Vagina (tissue), 2 donors: Measurements from ENCODE around the gene FOXK1. TPM values are rescaled to one million over a fixed set of nuclear protein-coding genes. Genes with fewer than 3 reads are reported as not detected.

Experiments
- DNase-seq, 2 donors: peaks; one replicate each; pipeline ENCODE4 v3.0.0-alpha.2; 2017; ENCODE audit errors: extremely low spot score in 2 of 2
- H3K27ac ChIP-seq: fragments of 200-600 bp; sonication (generic); one replicate; pipeline ENCODE4 v1.5.1; 2019
- H3K27me3 ChIP-seq: fragments of 200-600 bp; sonication (generic); one replicate; pipeline ENCODE4 v1.5.1; 2019
- H3K36me3 ChIP-seq, 2 donors: fragments of 200-600 bp; sonication (generic); one replicate each; pipeline ENCODE4 v1.5.1; 2017 to 2019
- H3K4me1 ChIP-seq: fragments of 200-600 bp; sonication (generic); one replicate; pipeline ENCODE4 v1.5.1; 2019
- H3K4me3 ChIP-seq, 2 donors: fragments of 200-600 bp; sonication (generic); 1 replicate in 1 of 2; 2 replicates in 1 of 2; pipeline ENCODE4 v1.5.1; 2016 to 2019
- H3K9me3 ChIP-seq: fragments of 200-600 bp; sonication (generic); one replicate; pipeline ENCODE4 v1.5.1; 2019
- CTCF ChIP-seq, 3 experiments: fragments of 450-650 bp in 2 of 3; fragments of 200-600 bp in 1 of 3; sonication (generic) in 1 of 3; IDR thresholded peaks; one replicate each; pipeline ENCODE4 v1.5.1; 2017 to 2019; ENCODE audit warnings: antibody characterized with exemption in 3 of 3, mild to moderate bottlenecking in 2 of 3, moderate library complexity in 2 of 3
- POLR2A ChIP-seq, 2 donors: fragments of 450-650 bp; IDR thresholded peaks; one replicate each; pipeline ENCODE4 v1.6.1; 2017; ENCODE audit warnings: antibody characterized with exemption in 2 of 2, mild to moderate bottlenecking in 2 of 2, moderate library complexity in 2 of 2
- POLR2AphosphoS5 ChIP-seq, 2 donors: sonication (generic); formaldehyde crosslinking; IDR thresholded peaks; one replicate each; pipeline ENCODE4 v1.9.0; 2017; ENCODE audit warnings: antibody characterized with exemption in 2 of 2, mild to moderate bottlenecking in 2 of 2, low read depth in 1 of 2; ENCODE audit not compliant: insufficient read depth in 1 of 2
- intact Hi-C: fragments of 100-400 bp; cut with DNase I; formaldehyde crosslinking; loops from one replicate; pipeline ENCODE4 v1.15.1; 2023
- total RNA-seq: library from RNA; depleted of rRNA; stranded (reverse); fragments of >200 nt; gene quantifications from one replicate; pipeline ENCODE4 v1.2.3, GENCODE V29; 2016

Gene FOXK1
- total RNA-seq, 1 donor from 2014 or later = 28.5 TPM

GRCh38 chr7:4714161-4714700 lies 32.1 kb downstream of the FOXK1 start:
- no peak for TF ChIP-seq POLR2AphosphoS5 (IDR thresholded peaks at IDR 0.05; ENCODE audit: insufficient read depth in 1 of 2, low read depth in 1 of 2)
- TF ChIP-seq CTCF (IDR thresholded peaks at IDR 0.05) = no peak
- no peak for TF ChIP-seq POLR2A (IDR thresholded peaks at IDR 0.05)
- intact Hi-C loops = no loop called here
- no peak for DNase-seq
- H3K36me3 ChIP-seq = no peaks in the 10 kb centered on the region
- H3K4me3 ChIP-seq = no peak overlapping the region
- H3K9me3 ChIP-seq = no peaks in the 10 kb centered on the region
- peak overlapping the region; percentile 42 for H3K27ac ChIP-seq
- peaks cover 46% of the 10 kb centered on the region for H3K4me1 ChIP-seq
- no peaks in the 10 kb centered on the region for H3K27me3 ChIP-seq

GRCh38 chr7:4714767-4715409 lies 32.8 kb downstream of the FOXK1 start:
- H3K9me3 ChIP-seq = no peaks in the 10 kb centered on the region
- intact Hi-C loops = no loop called here
- no peak for TF ChIP-seq POLR2A (IDR thresholded peaks at IDR 0.05)
- TF ChIP-seq POLR2AphosphoS5 (IDR thresholded peaks at IDR 0.05; ENCODE audit: insufficient read depth in 1 of 2, low read depth in 1 of 2) = no peak
- no peak for TF ChIP-seq CTCF (IDR thresholded peaks at IDR 0.05)
- H3K36me3 ChIP-seq = no peaks in the 10 kb centered on the region
- H3K27ac ChIP-seq = no peak overlapping the region
- H3K4me1 ChIP-seq = peaks cover 46% of the 10 kb centered on the region
- no peaks in the 10 kb centered on the region for H3K27me3 ChIP-seq
- DNase-seq = no peak
- H3K4me3 ChIP-seq = no peak overlapping the region

- H3K9me3 ChIP-seq = no peaks in the 10 kb centered on the region
- H3K36me3 ChIP-seq = no peaks in the 10 kb centered on the region
- no peak overlapping the region for H3K27ac ChIP-seq
- intact Hi-C loops = no loop called here
- H3K27me3 ChIP-seq = no peaks in the 10 kb centered on the region
- DNase-seq = no peak
- peaks cover 46% of the 10 kb centered on the region for H3K4me1 ChIP-seq
- TF ChIP-seq POLR2A (IDR thresholded peaks at IDR 0.05) (no peak), POLR2AphosphoS5 (IDR thresholded peaks at IDR 0.05; ENCODE audit: insufficient read depth in 1 of 2, low read depth in 1 of 2) (peak; percentile 57 to 75), CTCF (IDR thresholded peaks at IDR 0.05) (no peak)
- H3K4me3 ChIP-seq = no peak overlapping the region
Measured at GRCh38 chr7:4715410-4715776, 33.3 kb downstream of the FOXK1 start.

- no peak overlapping the region for H3K4me3 ChIP-seq
- H3K4me1 ChIP-seq = peaks cover 53% of the 10 kb centered on the region
- intact Hi-C loops = no loop called here
- H3K27ac ChIP-seq = no peak overlapping the region
- H3K27me3 ChIP-seq = no peaks in the 10 kb centered on the region
- no peaks in the 10 kb centered on the region for H3K9me3 ChIP-seq
- TF ChIP-seq POLR2AphosphoS5 (IDR thresholded peaks at IDR 0.05; ENCODE audit: insufficient read depth in 1 of 2, low read depth in 1 of 2) (no peak), POLR2A (IDR thresholded peaks at IDR 0.05) (no peak), CTCF (IDR thresholded peaks at IDR 0.05) (no peak)
- no peak for DNase-seq
- H3K36me3 ChIP-seq = no peaks in the 10 kb centered on the region
Measured at GRCh38 chr7:4716946-4717795, 35.1 kb downstream of the FOXK1 start.
